ENCODE results near the gene R3HDML.
A peak's percentile ranks its signal among the peaks of the same experiment; 100 is the strongest.

Gene R3HDML

GRCh38 chr20:44382641-44383040 is 45.8 kb downstream of the R3HDML start:
- no peak for TF ChIP-seq CTCF (IDR thresholded peaks at IDR 0.05; ENCODE audit: low read depth, low read length)
- H3K9me3 ChIP-seq, result no peaks in the 10 kb centered on the region
- H3K36me3 ChIP-seq, result no peaks in the 10 kb centered on the region
- H3K27me3 ChIP-seq, result no peaks in the 10 kb centered on the region; the same call in 1 of the 2 replicates
- no peak for DNase-seq
- no peak overlapping the region for H3K4me3 ChIP-seq (ENCODE audit: low read depth, low read length)
- H3K4me1 ChIP-seq, result no peaks in the 10 kb centered on the region

DNA sequence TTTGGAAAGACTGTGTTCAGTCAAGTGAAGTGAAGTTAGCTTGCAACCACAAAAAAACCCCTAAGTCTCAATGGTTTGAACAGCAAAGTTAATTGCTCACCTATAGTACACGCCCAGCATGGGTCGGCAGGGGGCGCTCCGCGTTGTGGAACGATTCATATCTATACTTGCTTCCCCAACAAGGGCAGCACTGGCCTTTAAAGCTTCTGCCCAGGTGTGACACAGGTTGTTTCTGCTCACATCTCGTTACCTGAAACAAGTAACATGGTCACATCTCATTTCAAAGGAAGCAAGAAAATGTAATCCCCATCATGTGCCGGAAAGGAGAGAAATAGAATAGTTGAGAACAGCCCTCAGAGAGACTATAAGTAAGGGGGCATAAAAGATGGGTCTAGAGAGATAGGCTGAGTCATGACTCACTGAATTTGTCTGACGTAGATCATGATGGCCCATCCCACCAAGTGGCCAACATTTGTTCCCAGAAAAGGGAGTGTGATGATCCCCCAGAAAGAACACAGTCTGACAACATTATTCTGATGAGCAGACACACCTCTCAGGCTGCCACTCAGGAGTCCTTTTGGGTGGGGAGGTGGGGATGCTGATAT is 47.7 kb downstream of the R3HDML start:
- Histone ChIP-seq H3K27me3 (peaks cover 3% of the 10 kb centered on the region; the same call in 1 of the 2 replicates), H3K36me3 (no peaks in the 10 kb centered on the region), H3K4me1 (no peaks in the 10 kb centered on the region), H3K9me3 (no peaks in the 10 kb centered on the region), H3K4me3 (ENCODE audit: low read depth, low read length) (no peak overlapping the region)
- peak; percentile 84 for DNase-seq
- TF ChIP-seq CTCF (IDR thresholded peaks at IDR 0.05; ENCODE audit: low read depth, low read length), result peak; percentile 91

- no peaks in the 10 kb centered on the region for H3K36me3 ChIP-seq
- no peaks in the 10 kb centered on the region for H3K4me1 ChIP-seq
- H3K4me3 ChIP-seq (ENCODE audit: low read depth, low read length), result no peak overlapping the region
- peak; percentile 89 for TF ChIP-seq CTCF (IDR thresholded peaks at IDR 0.05; ENCODE audit: low read depth, low read length)
- peak; percentile 85 for DNase-seq
- peaks cover 3% of the 10 kb centered on the region; the same call in 1 of the 2 replicates for H3K27me3 ChIP-seq
- H3K9me3 ChIP-seq, result no peaks in the 10 kb centered on the region
These were observed 51.7 kb downstream of the R3HDML start for GRCh38 chr20:44388466-44389023.

GRCh38 chr20:44389871-44390270 is 53.0 kb downstream of the R3HDML start:
- H3K4me1 ChIP-seq, result no peaks in the 10 kb centered on the region
- no peaks in the 10 kb centered on the region for H3K36me3 ChIP-seq
- H3K9me3 ChIP-seq, result no peaks in the 10 kb centered on the region
- no peak for DNase-seq
- peaks cover 3% of the 10 kb centered on the region; the same call in 1 of the 2 replicates for H3K27me3 ChIP-seq
- no peak overlapping the region for H3K4me3 ChIP-seq (ENCODE audit: low read depth, low read length)
- TF ChIP-seq CTCF (IDR thresholded peaks at IDR 0.05; ENCODE audit: low read depth, low read length), result no peak

- H3K9me3 ChIP-seq, result no peaks in the 10 kb centered on the region
- DNase-seq, result no peak
- H3K4me1 ChIP-seq, result no peaks in the 10 kb centered on the region
- H3K36me3 ChIP-seq, result no peaks in the 10 kb centered on the region
- peaks cover 3% of the 10 kb centered on the region; the same call in 1 of the 2 replicates for H3K27me3 ChIP-seq
- no peak overlapping the region for H3K4me3 ChIP-seq (ENCODE audit: low read depth, low read length)
- TF ChIP-seq CTCF (IDR thresholded peaks at IDR 0.05; ENCODE audit: low read depth, low read length), result no peak
These were observed 53.4 kb downstream of the R3HDML start for GRCh38 chr20:44390280-44390679.

DNA sequence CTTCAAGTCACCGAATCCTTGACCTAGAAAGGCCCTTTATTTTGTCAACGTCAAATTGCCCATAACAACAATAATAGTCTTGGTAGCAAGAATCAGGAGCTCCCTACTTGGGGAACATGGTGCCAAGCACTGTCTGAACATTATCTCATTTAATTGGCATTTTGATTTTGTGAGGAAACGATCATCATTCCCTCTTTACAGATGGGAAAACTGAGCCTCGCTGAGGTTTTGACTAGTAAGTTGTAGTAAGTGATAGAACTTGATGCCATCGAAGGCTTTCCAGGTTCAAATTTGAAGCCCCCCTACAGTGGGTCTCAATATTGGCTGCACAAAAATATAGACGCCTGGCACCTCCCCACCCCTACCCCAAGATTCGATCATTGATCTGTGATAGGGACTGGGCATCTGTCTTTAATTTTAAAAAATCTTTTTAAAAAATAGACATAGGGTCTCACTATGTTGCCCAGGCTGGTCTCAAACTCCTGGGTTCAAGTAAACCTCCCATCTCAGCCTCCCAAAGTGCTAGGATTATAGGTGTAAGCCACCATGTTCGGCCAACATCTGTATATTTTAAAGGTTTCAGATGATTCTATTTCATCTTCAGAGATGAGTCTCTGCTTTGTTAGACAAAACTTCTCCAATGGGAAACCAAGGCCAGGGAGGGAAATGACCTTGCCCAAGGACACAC is 55.4 kb downstream of the R3HDML start:
- TF ChIP-seq CTCF (IDR thresholded peaks at IDR 0.05; ENCODE audit: low read depth, low read length), result no peak
- Histone ChIP-seq H3K36me3 (no peaks in the 10 kb centered on the region), H3K27me3 (peaks cover 3% of the 10 kb centered on the region; the same call in 1 of the 2 replicates), H3K4me3 (ENCODE audit: low read depth, low read length) (no peak overlapping the region), H3K4me1 (no peaks in the 10 kb centered on the region), H3K9me3 (no peaks in the 10 kb centered on the region)
- no peak for DNase-seq
